Upper lobe of right lung (tissue), 1 donor: ENCODE measurements around the gene HIVEP3. TPM values are rescaled to one million over a fixed set of nuclear protein-coding genes. Genes with fewer than 3 reads are reported as not detected.

Experiments used
- ATAC-seq: fragments of 200-7000 bp; cut with Tn5 transposase; one replicate; pipeline ENCODE4 v1.9.1; 2020; ENCODE audit warnings: mild to moderate bottlenecking, moderate library complexity
- DNase-seq: peaks from one replicate; pipeline ENCODE4 v3.0.0-alpha.2; 2020
- H3K27ac ChIP-seq: fragments of 200-600 bp; one replicate; pipeline ENCODE4 v1.8.0; 2022
- H3K27me3 ChIP-seq: fragments of 200-600 bp; one replicate; pipeline ENCODE4 v1.8.0; 2022; ENCODE audit warnings: mild to moderate bottlenecking
- H3K36me3 ChIP-seq: fragments of 200-600 bp; one replicate; pipeline ENCODE4 v1.8.0; 2022
- H3K4me1 ChIP-seq: fragments of 200-600 bp; one replicate; pipeline ENCODE4 v1.8.0; 2022
- H3K4me3 ChIP-seq: fragments of 200-600 bp; one replicate; pipeline ENCODE4 v1.8.0; 2022; ENCODE audit warnings: mild to moderate bottlenecking
- H3K9me3 ChIP-seq: fragments of 200-600 bp; one replicate; pipeline ENCODE4 v1.8.0; 2022
- CTCF ChIP-seq: fragments of 200-600 bp; IDR thresholded peaks from one replicate; pipeline ENCODE4 v1.8.0; 2022; ENCODE audit warnings: antibody characterized with exemption
- intact Hi-C: fragments of 100-400 bp; cut with DNase I; formaldehyde crosslinking; loops from one replicate; pipeline ENCODE4 v1.11.0; 2022
- total RNA-seq: library from RNA; stranded (reverse); fragmentation: NEBNext Ultra II Directional; extraction: Animal tissue kit (Norgen Biotek cat#: 25700); gene quantifications from one replicate; pipeline ENCODE4 v1.2.1, GENCODE V29; 2021
- donor health status: DM: no; HTN: yes; CAD: no; lungs with severe emphysema.

HIVEP3 gene
- total RNA-seq, 1 donor from 2014 or later, result 16.6 TPM

GRCh38 chr1:41742219-41742618 lies 176.5 kb downstream of the HIVEP3 start:
- Histone ChIP-seq H3K36me3 (no peaks in the 10 kb centered on the region), H3K9me3 (no peaks in the 10 kb centered on the region), H3K27ac (no peak overlapping the region), H3K4me3 (no peak overlapping the region), H3K27me3 (no peaks in the 10 kb centered on the region), H3K4me1 (peaks cover 34% of the 10 kb centered on the region)
- ATAC-seq (no peak), DNase-seq (peak; percentile 15)
- TF ChIP-seq CTCF, result no peak
- intact Hi-C loops, result no loop called here

GRCh38 chr1:41741244-41741643 lies 177.5 kb downstream of the HIVEP3 start:
- no peaks in the 10 kb centered on the region for H3K27me3 ChIP-seq
- DNase-seq (peak; percentile 44), ATAC-seq (no peak)
- intact Hi-C loops, result no loop called here
- no peak overlapping the region for H3K4me3 ChIP-seq
- no peaks in the 10 kb centered on the region for H3K9me3 ChIP-seq
- TF ChIP-seq CTCF, result no peak
- no peaks in the 10 kb centered on the region for H3K36me3 ChIP-seq
- H3K27ac ChIP-seq, result peak overlapping the region; percentile 30
- peaks cover 35% of the 10 kb centered on the region for H3K4me1 ChIP-seq

GRCh38 chr1:41740630-41741239 lies 178.0 kb downstream of the HIVEP3 start:
- no peak for TF ChIP-seq CTCF

GRCh38 chr1:41740058-41740457 lies 178.7 kb downstream of the HIVEP3 start:
- no peak for TF ChIP-seq CTCF
- Histone ChIP-seq H3K36me3 (no peaks in the 10 kb centered on the region), H3K27me3 (no peaks in the 10 kb centered on the region), H3K4me3 (no peak overlapping the region), H3K4me1 (peaks cover 47% of the 10 kb centered on the region), H3K27ac (peak overlapping the region; percentile 84), H3K9me3 (no peaks in the 10 kb centered on the region)
- no peak for ATAC-seq
- peak; percentile 46 for DNase-seq
- intact Hi-C loops, result no loop called here

More at GRCh38 chr1:41740630-41741239, 178.0 kb downstream of the HIVEP3 start:
- H3K27me3 ChIP-seq, result no peaks in the 10 kb centered on the region
- no peak overlapping the region for H3K4me3 ChIP-seq
- H3K4me1 ChIP-seq, result peaks cover 40% of the 10 kb centered on the region
- H3K36me3 ChIP-seq, result no peaks in the 10 kb centered on the region
- H3K9me3 ChIP-seq, result no peaks in the 10 kb centered on the region
- ATAC-seq (peak; percentile 3), DNase-seq (peak; percentile 52)
- peak overlapping the region; percentile 30 for H3K27ac ChIP-seq
- intact Hi-C loops, result no loop called here

- peak overlapping the region; percentile 26 for H3K4me3 ChIP-seq
- H3K27ac ChIP-seq, result peak overlapping the region; percentile 84
- no peaks in the 10 kb centered on the region for H3K36me3 ChIP-seq
- no peaks in the 10 kb centered on the region for H3K27me3 ChIP-seq
- intact Hi-C loops, result no loop called here
- DNase-seq, result peak; percentile 93
- TF ChIP-seq CTCF, result no peak
- peak; percentile 86 for ATAC-seq
- H3K4me1 ChIP-seq, result peaks cover 50% of the 10 kb centered on the region
- H3K9me3 ChIP-seq, result no peaks in the 10 kb centered on the region
These were observed 179.4 kb downstream of the HIVEP3 start for GRCh38 chr1:41739061-41739955.
